Stimulated activated memory B cell treated with anti-CD40 and anti-IgM and Interleukin-4, amounts not matched to agents 10 μg/mL and 1 μg/mL and 100 μg/mL, for 72 hours (primary cell): ENCODE measurements around the gene UNC13C.
"Not testable (repeated sequence)": the region's sequence is repeated elsewhere in the genome, so short reads cannot be mapped to it uniquely, and the experiment has no call there.

Experiments used
- ATAC-seq: fragments of 150-1000 bp; cut with Tn5 transposase; 2 replicates; pipeline ENCODE4 v1.10.0; 2021
- H3K27ac Mint-ChIP-seq: one replicate; pipeline ENCODE4 v1.8.0; 2022; ENCODE audit warnings: mild to moderate bottlenecking, mixed read lengths
- H3K27me3 Mint-ChIP-seq: one replicate; pipeline ENCODE4 v1.8.0; 2022; ENCODE audit warnings: mixed read lengths
- H3K36me3 Mint-ChIP-seq: one replicate; pipeline ENCODE4 v1.8.0; 2022; ENCODE audit warnings: mixed read lengths
- H3K4me1 Mint-ChIP-seq: one replicate; pipeline ENCODE4 v1.8.0; 2022; ENCODE audit warnings: mixed read lengths
- H3K4me3 Mint-ChIP-seq: one replicate; pipeline ENCODE4 v1.8.0; 2022; ENCODE audit warnings: mild to moderate bottlenecking, moderate library complexity, mixed read lengths
- H3K9me3 Mint-ChIP-seq: one replicate; pipeline ENCODE4 v1.8.0; 2022; ENCODE audit warnings: mixed read lengths

UNC13C gene

DNA sequence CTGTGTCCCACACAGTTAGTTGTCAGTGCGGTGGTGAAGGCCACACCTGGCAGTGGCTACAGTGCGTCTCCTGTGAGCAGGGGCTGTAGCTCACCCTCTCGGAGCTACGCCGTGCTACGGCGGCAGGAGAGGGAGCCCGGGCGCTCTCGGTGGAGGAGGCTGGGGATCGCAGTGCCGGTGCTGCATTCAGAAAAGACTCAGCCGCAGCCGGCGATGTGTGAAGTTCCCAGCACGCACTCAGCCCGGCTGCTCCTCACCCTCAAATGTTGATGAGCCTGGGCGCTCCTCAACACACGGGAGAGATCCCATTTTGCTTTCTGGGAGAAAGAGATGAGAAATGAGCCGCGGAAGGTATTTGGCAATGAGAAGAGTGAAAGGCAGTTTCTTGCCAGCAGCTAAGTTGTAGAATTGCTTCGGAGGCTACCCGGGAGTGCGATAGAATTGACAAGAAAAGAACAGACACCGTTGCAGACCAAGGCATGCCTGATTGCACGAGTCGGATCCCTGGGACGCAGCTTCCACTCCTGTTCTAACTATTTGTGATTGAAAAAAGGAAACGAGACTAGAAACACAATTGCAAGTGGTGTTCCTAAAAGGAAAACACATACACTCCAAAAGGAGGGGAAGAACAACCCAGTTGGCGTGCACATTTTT is at the start of gene UNC13C:
TSS of gene UNC13C (plus strand) at position 189 of the 654 bp plus-strand sequence. CDS start 34,463 bp downstream, outside the sequence.
- H3K9me3 Mint-ChIP-seq = no peaks in the 10 kb centered on the region
- no peak within 1 kb of the TSS for H3K4me3 Mint-ChIP-seq
- no peaks in the 10 kb centered on the region for H3K36me3 Mint-ChIP-seq
- H3K27me3 Mint-ChIP-seq = peaks cover 10% of the 10 kb centered on the region
- ATAC-seq = no peak
- no peak within 1 kb of the TSS for H3K27ac Mint-ChIP-seq
- no peaks in the 10 kb centered on the region for H3K4me1 Mint-ChIP-seq

DNA sequence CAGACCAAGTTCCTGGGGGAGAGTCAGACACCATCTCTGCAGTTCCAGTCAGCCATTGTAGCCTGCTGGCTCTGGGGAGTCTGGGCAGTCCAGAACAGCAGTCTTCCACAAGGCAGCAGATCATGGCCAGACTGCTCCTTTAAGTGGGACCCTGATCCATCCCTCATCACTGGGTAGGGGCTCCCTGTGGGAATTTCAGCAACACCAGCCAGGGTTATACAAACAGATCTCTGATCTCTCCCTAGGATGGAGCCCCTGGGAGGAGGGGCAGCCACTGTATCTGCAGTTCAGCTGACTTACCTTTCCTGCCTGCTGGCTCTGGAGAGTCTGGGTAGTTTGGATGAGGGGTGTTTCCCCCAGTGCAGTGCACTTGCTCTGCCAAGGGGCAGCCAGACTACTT is 42.1 kb upstream of the UNC13C start:
- Mint-ChIP-seq H3K27ac (no peak overlapping the region), H3K36me3 (no peaks in the 10 kb centered on the region), H3K27me3 (no peaks in the 10 kb centered on the region), H3K9me3 (peaks cover 25% of the 10 kb centered on the region), H3K4me3 (no peak overlapping the region), H3K4me1 (no peaks in the 10 kb centered on the region)
- no peak for ATAC-seq

DNA sequence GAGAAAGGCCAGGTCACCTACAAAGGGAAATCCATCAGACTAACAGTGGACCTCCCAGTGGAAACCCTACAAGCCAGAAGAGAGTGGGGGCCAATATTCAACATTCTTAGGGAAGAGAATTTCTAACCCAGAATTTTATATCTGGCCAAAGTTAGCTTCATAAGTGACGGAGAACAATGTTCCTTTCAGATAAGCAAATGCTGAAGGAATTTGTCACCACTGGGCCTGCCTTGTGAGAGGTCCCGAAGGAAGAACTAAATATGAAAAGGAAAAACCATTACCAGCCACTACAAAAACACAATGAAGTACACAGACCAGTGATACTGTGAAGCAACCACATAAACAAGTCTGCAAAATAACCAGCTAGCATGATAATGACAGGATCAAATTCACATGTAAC is 40.6 kb upstream of the UNC13C start:
- peaks cover 25% of the 10 kb centered on the region for H3K9me3 Mint-ChIP-seq
- H3K4me3 Mint-ChIP-seq, H3K27ac Mint-ChIP-seq, ATAC-seq, H3K36me3 Mint-ChIP-seq, H3K4me1 Mint-ChIP-seq, H3K27me3 Mint-ChIP-seq: not testable (repeated sequence)

DNA sequence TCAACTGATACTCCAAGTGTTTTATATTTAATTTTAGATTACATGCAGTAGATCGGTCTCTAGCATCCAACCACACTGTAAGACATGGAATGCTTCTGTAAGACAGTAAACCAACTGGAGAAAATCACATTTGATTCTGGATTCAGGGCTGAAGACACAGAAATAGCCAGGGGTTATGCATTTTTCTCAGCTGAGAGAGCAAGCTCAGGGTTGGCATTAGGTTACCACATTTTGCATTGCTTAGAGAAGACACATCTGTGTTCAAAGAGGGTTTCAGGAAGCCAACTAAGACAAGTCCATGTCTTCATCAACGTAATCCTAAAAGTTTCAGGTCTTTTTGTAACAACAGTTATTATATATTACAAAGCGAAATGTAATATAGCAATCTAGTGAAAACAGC is 27.7 kb upstream of the UNC13C start:
- no peaks in the 10 kb centered on the region for H3K36me3 Mint-ChIP-seq
- H3K27ac Mint-ChIP-seq = no peak overlapping the region
- no peaks in the 10 kb centered on the region for H3K4me1 Mint-ChIP-seq
- peaks cover 9% of the 10 kb centered on the region for H3K9me3 Mint-ChIP-seq
- no peak for ATAC-seq
- no peak overlapping the region for H3K4me3 Mint-ChIP-seq
- H3K27me3 Mint-ChIP-seq = no peaks in the 10 kb centered on the region

DNA sequence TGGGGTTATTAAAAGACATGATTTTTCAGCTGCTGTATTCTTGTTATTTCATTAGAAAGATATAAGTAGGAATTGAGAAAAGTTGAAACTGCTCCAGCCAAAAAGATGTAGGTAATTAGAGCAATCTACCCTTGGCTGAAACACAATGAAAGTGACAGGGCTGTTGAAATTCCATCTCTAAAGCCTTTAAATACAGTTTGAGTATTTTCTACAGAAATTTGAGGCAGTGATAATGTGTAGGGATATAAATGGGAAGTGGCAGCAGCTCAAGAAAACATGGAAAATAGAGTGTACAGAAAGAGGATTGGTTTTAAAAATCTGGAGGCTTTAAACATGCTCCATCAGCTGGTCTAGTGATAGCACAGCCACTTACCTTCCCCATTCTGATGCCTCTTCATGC is 22.8 kb upstream of the UNC13C start:
- Mint-ChIP-seq H3K36me3 (no peaks in the 10 kb centered on the region), H3K4me3 (no peak overlapping the region), H3K27ac (no peak overlapping the region), H3K4me1 (no peaks in the 10 kb centered on the region), H3K9me3 (no peaks in the 10 kb centered on the region), H3K27me3 (no peaks in the 10 kb centered on the region)
- ATAC-seq = no peak

DNA sequence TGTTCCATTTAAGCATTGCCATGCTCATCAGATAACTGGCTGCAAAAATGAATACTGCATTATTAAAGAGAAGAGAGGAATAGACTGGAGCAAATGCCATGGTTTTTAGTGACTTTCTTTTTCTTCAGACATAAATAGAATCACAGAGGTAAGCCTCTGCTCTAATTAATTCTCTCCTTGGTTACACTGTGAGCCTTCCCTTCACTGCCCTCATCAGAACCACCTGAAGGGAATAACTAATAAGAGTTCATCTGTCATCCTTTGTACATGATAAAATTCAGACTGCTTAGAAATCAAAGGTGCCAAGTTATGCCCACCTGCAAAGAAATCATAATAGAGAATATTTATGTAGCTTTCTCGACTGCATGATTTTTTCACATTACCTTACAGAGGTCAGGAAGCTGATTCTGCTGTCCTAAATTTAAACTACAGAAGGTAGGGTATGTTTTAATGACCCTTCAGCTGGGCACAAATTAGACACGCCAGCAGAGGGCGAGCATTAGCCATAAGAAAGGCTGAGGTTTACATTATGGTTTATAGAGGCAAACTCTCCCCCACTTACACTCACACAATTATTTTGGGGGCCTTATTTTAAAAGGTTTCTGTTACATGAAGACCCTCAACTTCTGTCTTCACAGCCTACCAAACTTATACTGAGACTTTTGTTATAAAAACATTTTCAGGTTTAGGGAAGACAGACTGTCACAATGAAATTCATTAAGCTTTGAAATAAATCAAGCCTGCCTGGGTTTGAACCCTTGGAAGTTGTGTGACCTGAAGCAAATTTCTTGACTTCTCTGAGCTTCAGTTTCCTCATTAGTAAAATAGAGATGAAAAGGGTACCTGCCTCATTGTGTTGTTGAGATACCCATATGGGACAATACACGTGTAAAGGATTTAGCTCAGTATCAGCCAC is 15.3 kb upstream of the UNC13C start:
- ATAC-seq = no peak
- Mint-ChIP-seq H3K4me3 (no peak overlapping the region), H3K4me1 (no peaks in the 10 kb centered on the region), H3K9me3 (no peaks in the 10 kb centered on the region), H3K27ac (no peak overlapping the region), H3K36me3 (no peaks in the 10 kb centered on the region), H3K27me3 (no peaks in the 10 kb centered on the region)

DNA sequence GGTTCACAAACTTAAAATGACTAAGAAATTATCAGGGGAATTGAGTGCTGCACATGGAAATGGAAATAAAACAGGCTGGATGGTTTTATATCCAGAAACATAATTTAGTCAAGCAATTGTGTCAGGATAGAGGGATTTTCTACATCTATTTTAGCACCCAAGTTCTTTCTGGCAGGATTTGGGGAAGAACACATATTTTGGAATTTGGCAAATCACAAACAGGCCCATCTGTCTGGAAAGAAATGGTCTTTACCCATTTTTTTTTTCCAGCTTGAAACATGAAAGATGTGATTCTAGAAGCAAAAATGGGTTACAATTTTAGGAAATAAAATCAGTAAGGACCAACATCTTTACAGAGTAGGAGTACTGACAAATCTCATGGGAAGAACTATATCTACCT is 14.4 kb upstream of the UNC13C start:
- no peak overlapping the region for H3K4me3 Mint-ChIP-seq
- no peaks in the 10 kb centered on the region for H3K9me3 Mint-ChIP-seq
- H3K36me3 Mint-ChIP-seq = no peaks in the 10 kb centered on the region
- no peak overlapping the region for H3K27ac Mint-ChIP-seq
- no peaks in the 10 kb centered on the region for H3K4me1 Mint-ChIP-seq
- H3K27me3 Mint-ChIP-seq = no peaks in the 10 kb centered on the region
- no peak for ATAC-seq

DNA sequence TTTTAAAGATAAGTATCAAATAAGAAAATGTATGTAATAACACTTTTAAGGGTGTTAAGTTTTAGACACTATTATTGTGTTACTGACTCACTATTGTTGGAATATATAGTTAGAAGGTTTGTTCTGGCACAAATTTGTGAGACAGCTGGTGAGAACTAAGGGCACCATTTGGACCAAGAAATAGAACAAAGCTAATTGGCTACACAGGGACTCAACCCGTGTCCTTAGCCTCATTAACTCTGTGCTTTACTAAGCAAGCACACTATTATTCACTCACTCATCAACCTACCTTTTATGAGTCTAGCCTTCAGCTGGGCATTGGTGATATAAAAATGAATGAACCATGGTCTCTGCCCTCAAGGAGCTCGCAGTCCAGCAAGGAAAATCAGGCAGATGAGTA is 4.1 kb upstream of the UNC13C start:
- Mint-ChIP-seq H3K36me3 (no peaks in the 10 kb centered on the region), H3K27ac (no peak overlapping the region), H3K27me3 (peaks cover 10% of the 10 kb centered on the region), H3K4me3 (no peak overlapping the region), H3K9me3 (no peaks in the 10 kb centered on the region), H3K4me1 (no peaks in the 10 kb centered on the region)
- no peak for ATAC-seq

DNA sequence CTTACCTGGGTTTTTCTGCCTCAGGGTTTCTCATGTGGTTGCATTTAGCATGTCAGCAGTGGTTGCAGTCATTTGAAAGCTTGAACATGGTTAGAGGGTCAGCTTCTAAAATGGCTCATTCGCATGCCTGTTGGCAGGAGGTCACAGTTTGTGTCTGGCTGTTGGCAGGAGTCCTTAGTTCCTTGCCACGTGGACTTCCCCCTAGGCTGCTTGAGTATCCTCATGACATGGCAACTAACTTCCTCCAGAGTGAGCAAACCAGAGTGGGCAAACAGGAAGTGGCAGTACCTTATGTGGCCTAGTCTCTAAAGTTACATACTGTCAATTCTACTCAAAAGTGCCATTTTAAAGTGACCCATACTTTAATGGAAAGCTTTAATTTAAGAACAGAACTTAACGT is 3.4 kb upstream of the UNC13C start:
- no peak for ATAC-seq
- H3K27me3 Mint-ChIP-seq = peaks cover 10% of the 10 kb centered on the region
- H3K4me3 Mint-ChIP-seq = no peak overlapping the region
- no peaks in the 10 kb centered on the region for H3K9me3 Mint-ChIP-seq
- H3K27ac Mint-ChIP-seq = no peak overlapping the region
- H3K36me3 Mint-ChIP-seq = no peaks in the 10 kb centered on the region
- no peaks in the 10 kb centered on the region for H3K4me1 Mint-ChIP-seq

DNA sequence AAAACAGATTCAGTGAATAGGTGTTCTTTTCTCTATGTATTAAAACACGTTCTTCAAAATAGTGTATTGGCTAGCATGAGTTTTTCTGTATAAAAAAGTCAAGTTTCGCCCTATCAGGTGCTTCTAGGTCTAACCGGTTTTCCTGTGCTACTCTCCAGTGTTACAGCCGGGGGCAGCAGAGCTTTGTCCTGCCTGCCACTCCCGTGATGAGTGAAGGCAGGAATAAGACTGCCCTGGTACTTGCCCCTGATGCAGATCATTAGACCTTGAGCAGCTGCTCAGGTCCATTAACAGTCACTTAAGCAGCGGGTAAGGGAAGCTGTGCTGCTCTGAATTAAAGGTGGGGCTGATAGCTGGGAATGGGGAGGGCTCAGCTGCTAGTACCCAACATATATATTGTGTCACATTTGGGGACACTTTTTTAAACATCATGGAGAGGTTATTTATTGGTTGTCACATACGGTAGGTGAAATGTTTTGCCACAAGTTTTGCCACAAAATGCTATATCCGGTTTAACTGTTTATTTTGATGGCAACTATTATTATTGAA is 1.3 kb upstream of the UNC13C start:
- Mint-ChIP-seq H3K4me1 (no peaks in the 10 kb centered on the region), H3K27me3 (peaks cover 10% of the 10 kb centered on the region), H3K36me3 (no peaks in the 10 kb centered on the region), H3K4me3 (no peak overlapping the region), H3K27ac (no peak overlapping the region), H3K9me3 (no peaks in the 10 kb centered on the region)
- no peak for ATAC-seq

DNA sequence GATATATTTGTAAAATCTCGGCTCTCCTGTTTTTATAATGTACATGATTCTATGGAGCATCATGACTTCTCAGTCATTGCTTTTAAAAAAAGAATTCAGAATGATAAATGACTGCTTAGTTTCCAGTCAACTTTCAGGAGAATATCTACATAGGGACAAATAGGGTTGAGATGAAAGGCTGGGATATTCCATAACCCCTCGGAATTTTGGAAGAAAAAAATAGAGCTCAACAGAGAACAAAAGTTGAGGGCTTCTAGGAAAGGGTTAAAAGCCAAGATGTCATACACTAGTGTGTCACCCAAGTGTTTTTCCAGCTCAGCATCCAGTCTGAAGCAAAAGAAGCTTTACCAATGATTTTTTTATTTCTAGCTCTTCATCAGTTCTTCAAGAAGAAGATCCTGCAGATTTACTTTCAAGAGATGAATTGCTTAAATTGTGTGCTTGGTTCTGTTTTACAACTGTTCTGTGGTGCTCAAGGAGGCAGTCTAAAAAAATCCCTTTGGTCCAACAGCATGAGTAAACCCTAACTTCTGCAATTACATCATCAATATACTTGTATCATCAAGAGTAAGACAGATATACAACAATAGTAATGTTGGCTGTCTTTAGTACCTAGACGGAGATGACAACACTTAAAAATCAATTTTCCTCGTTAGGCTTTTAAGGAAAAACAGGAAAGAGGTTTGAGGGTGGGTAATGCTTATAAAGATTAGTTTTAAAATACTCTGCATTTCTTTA is 979 bp downstream of the UNC13C start:
- H3K4me1 Mint-ChIP-seq = no peaks in the 10 kb centered on the region
- no peak overlapping the region for H3K27ac Mint-ChIP-seq
- H3K36me3 Mint-ChIP-seq = no peaks in the 10 kb centered on the region
- no peak overlapping the region for H3K4me3 Mint-ChIP-seq
- no peak for ATAC-seq
- peaks cover 3% of the 10 kb centered on the region for H3K9me3 Mint-ChIP-seq
- peaks cover 10% of the 10 kb centered on the region for H3K27me3 Mint-ChIP-seq

DNA sequence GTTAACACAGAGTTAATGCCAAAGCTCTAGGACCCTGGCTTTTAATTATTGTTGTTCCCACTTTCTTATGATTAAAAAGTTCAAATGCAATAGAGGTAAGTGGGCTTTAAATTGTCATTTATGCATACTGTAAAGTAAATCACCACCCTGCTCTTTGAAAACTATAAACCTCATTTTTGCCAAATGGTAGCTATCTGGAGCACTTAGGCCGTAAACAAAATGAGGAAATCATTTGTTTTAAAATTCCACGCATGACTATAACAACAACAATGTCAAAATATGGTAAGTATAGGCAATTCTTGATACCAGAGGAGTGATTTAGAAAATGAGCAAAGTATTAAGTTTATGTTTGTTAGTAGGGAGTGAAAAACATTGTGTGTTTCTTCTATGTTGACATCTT is 1.8 kb downstream of the UNC13C start:
- H3K36me3 Mint-ChIP-seq = no peaks in the 10 kb centered on the region
- H3K4me1 Mint-ChIP-seq = no peaks in the 10 kb centered on the region
- no peak for ATAC-seq
- peaks cover 3% of the 10 kb centered on the region for H3K9me3 Mint-ChIP-seq
- H3K27ac Mint-ChIP-seq = no peak overlapping the region
- H3K27me3 Mint-ChIP-seq = peaks cover 10% of the 10 kb centered on the region
- no peak overlapping the region for H3K4me3 Mint-ChIP-seq

DNA sequence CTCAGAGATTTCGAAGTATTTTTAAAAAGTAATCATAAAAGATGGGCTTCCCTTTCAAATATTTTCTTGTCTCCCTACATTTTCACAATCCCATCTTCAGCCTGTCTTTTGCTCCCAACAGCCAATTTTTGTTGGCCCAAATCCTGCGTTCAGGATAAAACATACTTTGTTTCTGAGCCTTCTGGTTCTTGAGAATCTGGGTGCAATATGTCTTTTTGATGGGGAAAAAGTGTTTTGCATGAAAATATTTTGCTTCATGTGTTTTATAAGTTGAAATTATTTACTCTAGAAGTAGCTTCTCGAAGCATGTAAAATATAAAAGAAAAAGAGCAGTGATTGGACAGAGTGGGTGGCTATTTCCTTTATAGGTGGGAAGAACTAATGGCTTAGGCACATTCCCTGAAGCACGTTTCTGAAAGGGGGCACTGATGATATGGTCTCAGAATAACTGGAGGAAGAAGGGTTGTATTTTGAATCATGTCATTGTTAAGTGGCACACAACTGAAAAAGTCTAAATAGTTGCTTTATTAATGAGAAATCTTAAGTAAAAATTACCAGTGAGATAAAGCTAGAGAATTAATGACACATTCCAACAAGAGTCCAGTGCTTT is 3.9 kb downstream of the UNC13C start:
- no peaks in the 10 kb centered on the region for H3K4me1 Mint-ChIP-seq
- H3K4me3 Mint-ChIP-seq = no peak overlapping the region
- H3K27me3 Mint-ChIP-seq = peaks cover 10% of the 10 kb centered on the region
- H3K36me3 Mint-ChIP-seq = no peaks in the 10 kb centered on the region
- peaks cover 3% of the 10 kb centered on the region for H3K9me3 Mint-ChIP-seq
- no peak for ATAC-seq
- H3K27ac Mint-ChIP-seq = no peak overlapping the region

DNA sequence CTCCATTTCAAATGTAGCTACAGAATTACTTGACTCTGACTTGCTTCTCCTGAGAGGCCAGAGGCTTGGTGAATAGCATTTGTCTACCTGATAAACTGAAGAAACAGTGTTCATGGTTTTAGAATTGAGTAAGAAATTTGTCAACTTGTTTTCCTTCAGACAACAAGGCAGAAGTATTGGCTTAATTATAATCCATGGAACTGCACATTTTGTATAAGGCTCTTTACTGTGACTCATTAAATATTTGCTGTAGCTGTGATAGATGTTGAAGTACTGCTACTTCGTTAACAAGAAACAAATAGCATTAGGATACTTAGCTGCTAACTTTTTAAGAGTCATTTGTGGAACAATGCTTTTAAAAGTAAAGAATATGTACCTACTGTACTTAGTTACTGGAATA is 4.6 kb downstream of the UNC13C start:
- no peaks in the 10 kb centered on the region for H3K4me1 Mint-ChIP-seq
- H3K4me3 Mint-ChIP-seq = no peak overlapping the region
- H3K27me3 Mint-ChIP-seq = peaks cover 10% of the 10 kb centered on the region
- peaks cover 3% of the 10 kb centered on the region for H3K9me3 Mint-ChIP-seq
- H3K27ac Mint-ChIP-seq = no peak overlapping the region
- no peaks in the 10 kb centered on the region for H3K36me3 Mint-ChIP-seq
- ATAC-seq = no peak

DNA sequence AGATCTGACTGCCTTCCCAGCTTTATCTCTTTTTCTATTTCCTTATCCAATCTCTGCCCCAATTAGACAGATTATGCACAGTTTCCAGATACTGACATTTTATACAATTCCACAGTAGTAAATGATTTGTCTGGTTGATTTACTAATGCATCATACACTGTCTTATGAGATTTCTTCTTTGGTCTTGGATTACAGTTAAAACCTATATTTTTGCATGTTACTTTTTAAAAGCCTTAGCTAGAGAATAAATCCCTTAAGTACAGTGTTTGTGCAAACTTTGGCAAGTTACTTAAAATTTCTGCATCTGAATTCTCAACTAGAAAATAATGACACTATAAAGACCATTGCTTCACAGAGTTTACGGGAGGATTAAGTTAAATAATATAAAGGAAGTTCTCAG is 6.0 kb downstream of the UNC13C start:
- Mint-ChIP-seq H3K36me3 (no peaks in the 10 kb centered on the region), H3K27ac (no peak overlapping the region), H3K27me3 (no peaks in the 10 kb centered on the region), H3K4me3 (no peak overlapping the region), H3K4me1 (no peaks in the 10 kb centered on the region), H3K9me3 (peaks cover 3% of the 10 kb centered on the region)
- no peak for ATAC-seq
